ENCODE measurements around the gene SECISBP2.
A peak's percentile ranks its signal among the peaks of the same experiment; 100 is the strongest.
"Not testable (repeated sequence)": the region's sequence is repeated elsewhere in the genome, so short reads cannot be mapped to it uniquely, and the experiment has no call there.

The SECISBP2 gene

GRCh38 chr9:89310475-89311345, 7.6 kb upstream of the SECISBP2 start, which contains the start of gene CKS2:
Gene CKS2 (plus strand): TSS chr9:89311195. CDS start chr9:89311293, 98 bp downstream.
- DNase-seq = peak; percentile 100

GRCh38 chr9:89311346-89312221, 6.7 kb upstream of the SECISBP2 start:
- DNase-seq = no peak

- peak in 1 of 2 donors; percentile 29 for DNase-seq
Observed at GRCh38 chr9:89312222-89312571, 6.1 kb upstream of the SECISBP2 start.

GRCh38 chr9:89313842-89314241, 4.5 kb upstream of the SECISBP2 start:
- DNase-seq = no peak

- no peak for DNase-seq
Observed at GRCh38 chr9:89314955-89315354, 3.3 kb upstream of the SECISBP2 start.

GRCh38 chr9:89315482-89315881, 2.8 kb upstream of the SECISBP2 start:
- DNase-seq = no peak

GRCh38 chr9:89317282-89317681, 1.0 kb upstream of the SECISBP2 start:
- DNase-seq = no peak

- DNase-seq = no peak
Observed at GRCh38 chr9:89319015-89319905, 960 bp downstream of the SECISBP2 start.

GRCh38 chr9:89323390-89323789, 5.1 kb downstream of the SECISBP2 start:
- no peak for DNase-seq

GRCh38 chr9:89325733-89326132, 7.4 kb downstream of the SECISBP2 start:
- no peak for DNase-seq

GRCh38 chr9:89328064-89328463, 9.8 kb downstream of the SECISBP2 start:
- no peak for DNase-seq

- DNase-seq = no peak
Observed at GRCh38 chr9:89329917-89330316, 11.6 kb downstream of the SECISBP2 start.

GRCh38 chr9:89330513-89330912, 12.2 kb downstream of the SECISBP2 start:
- no peak for DNase-seq

- no peak for DNase-seq
Observed at GRCh38 chr9:89339807-89340206, 21.5 kb downstream of the SECISBP2 start.

GRCh38 chr9:89340332-89340731, 22.0 kb downstream of the SECISBP2 start:
- DNase-seq = no peak

- DNase-seq = no peak
Observed at GRCh38 chr9:89342213-89342612, 23.9 kb downstream of the SECISBP2 start.

GRCh38 chr9:89342948-89343347, 24.6 kb downstream of the SECISBP2 start:
- DNase-seq = no peak

GRCh38 chr9:89343812-89344211, 25.5 kb downstream of the SECISBP2 start:
- DNase-seq = not testable (repeated sequence)

- DNase-seq = no peak
Observed at GRCh38 chr9:89345476-89345875, 27.2 kb downstream of the SECISBP2 start.

GRCh38 chr9:89346696-89347095, 28.4 kb downstream of the SECISBP2 start:
- DNase-seq = no peak

- no peak for DNase-seq
Observed at GRCh38 chr9:89347651-89348050, 29.4 kb downstream of the SECISBP2 start.

GRCh38 chr9:89349607-89350006, 31.3 kb downstream of the SECISBP2 start:
- DNase-seq = no peak

All from CD4-positive, alpha-beta T cell treated with Interleukin-1 beta for 1 hour (primary cell).